Nephron progenitor cell (in vitro differentiated cells): ENCODE measurements around the gene GCK.

Experiments used
- DNase-seq: peaks from one replicate; pipeline ENCODE4 v3.0.0; 2021
- H3K27ac Mint-ChIP-seq: 2 replicates; pipeline ENCODE4 v1.8.0; 2021; ENCODE audit warnings: mild to moderate bottlenecking, moderate library complexity, mixed read lengths
- H3K27me3 Mint-ChIP-seq: 2 replicates; pipeline ENCODE4 v1.8.0; 2021; ENCODE audit warnings: mild to moderate bottlenecking, low read depth, mixed read lengths; ENCODE audit not compliant: poor library complexity
- H3K36me3 Mint-ChIP-seq: 2 replicates; pipeline ENCODE4 v1.8.0; 2021; ENCODE audit warnings: low read depth, mixed read lengths
- H3K4me1 Mint-ChIP-seq: 2 replicates; pipeline ENCODE4 v1.8.0; 2021; ENCODE audit warnings: mixed read lengths
- H3K4me3 Mint-ChIP-seq: 2 replicates; pipeline ENCODE4 v1.8.0; 2021; ENCODE audit warnings: mild to moderate bottlenecking, moderate library complexity, mixed read lengths
- H3K9me3 Mint-ChIP-seq: 2 replicates; pipeline ENCODE4 v1.8.0; 2021; ENCODE audit warnings: mild to moderate bottlenecking, moderate library complexity, mixed read lengths
- CTCF ChIP-seq: fragments of 200-600 bp; sonication (generic); IDR thresholded peaks from 2 replicates; pipeline ENCODE4 v1.5.0; 2021; ENCODE audit warnings: antibody characterized with exemption

Gene GCK

GRCh38 chr7:44189286-44189992, at the start of gene GCK:
Gene GCK (minus strand): TSS chr7:44189439. CDS start chr7:44188953, 486 bp downstream.
- Mint-ChIP-seq H3K27me3 (peaks cover 15% of the 10 kb centered on the region), H3K4me1 (peaks cover 44% of the 10 kb centered on the region), H3K27ac (no peak within 1 kb of the TSS), H3K36me3 (no peaks in the 10 kb centered on the region), H3K4me3 (no peak within 1 kb of the TSS), H3K9me3 (peaks cover 4% of the 10 kb centered on the region)
- no peak for TF ChIP-seq CTCF
- peak; percentile 39 for DNase-seq

GRCh38 chr7:44238116-44238695, 49.0 kb upstream of the GCK start:
- no peak for DNase-seq
- no peaks in the 10 kb centered on the region for H3K9me3 Mint-ChIP-seq
- no peaks in the 10 kb centered on the region for H3K36me3 Mint-ChIP-seq
- peaks cover 34% of the 10 kb centered on the region for H3K4me1 Mint-ChIP-seq
- no peak overlapping the region for H3K4me3 Mint-ChIP-seq
- no peak overlapping the region for H3K27ac Mint-ChIP-seq
- H3K27me3 Mint-ChIP-seq, result peaks cover 8% of the 10 kb centered on the region
- no peak for TF ChIP-seq CTCF

- H3K4me3 Mint-ChIP-seq, result no peak overlapping the region
- DNase-seq, result no peak
- TF ChIP-seq CTCF, result no peak
- no peak overlapping the region for H3K27ac Mint-ChIP-seq
- no peaks in the 10 kb centered on the region for H3K9me3 Mint-ChIP-seq
- H3K27me3 Mint-ChIP-seq, result peaks cover 6% of the 10 kb centered on the region
- H3K36me3 Mint-ChIP-seq, result no peaks in the 10 kb centered on the region
- H3K4me1 Mint-ChIP-seq, result peaks cover 37% of the 10 kb centered on the region
Measured at GRCh38 chr7:44237696-44238095, 48.5 kb upstream of the GCK start.

- TF ChIP-seq CTCF, result no peak
- Mint-ChIP-seq H3K27me3 (peaks cover 5% of the 10 kb centered on the region), H3K27ac (no peak overlapping the region), H3K4me1 (peaks cover 40% of the 10 kb centered on the region), H3K36me3 (no peaks in the 10 kb centered on the region), H3K9me3 (no peaks in the 10 kb centered on the region), H3K4me3 (no peak overlapping the region)
- DNase-seq, result no peak
Measured at GRCh38 chr7:44236333-44236728, 47.1 kb upstream of the GCK start.

GRCh38 chr7:44235582-44236332, 46.5 kb upstream of the GCK start:
- H3K4me3 Mint-ChIP-seq, result no peak overlapping the region

More at GRCh38 chr7:44235582-44236332, 46.5 kb upstream of the GCK start:
- H3K4me1 Mint-ChIP-seq, result peaks cover 34% of the 10 kb centered on the region
- no peak for DNase-seq
- no peak overlapping the region for H3K27ac Mint-ChIP-seq
- H3K9me3 Mint-ChIP-seq, result no peaks in the 10 kb centered on the region
- no peak for TF ChIP-seq CTCF
- peaks cover 5% of the 10 kb centered on the region for H3K27me3 Mint-ChIP-seq
- H3K36me3 Mint-ChIP-seq, result no peaks in the 10 kb centered on the region
